ENCODE results near the gene GRIK3.

The GRIK3 gene

GRCh38 chr1:36861375-36861774 lies 172.9 kb downstream of the GRIK3 start:
- in situ Hi-C loops (cut with HindIII; ENCODE audit: low sequenced_read_pairs) = loop anchor here (5.0 to 25.0 kb wide), 2 partner anchors 164 to 401 kb away; no protein-coding TSS in a partner anchor

DNA sequence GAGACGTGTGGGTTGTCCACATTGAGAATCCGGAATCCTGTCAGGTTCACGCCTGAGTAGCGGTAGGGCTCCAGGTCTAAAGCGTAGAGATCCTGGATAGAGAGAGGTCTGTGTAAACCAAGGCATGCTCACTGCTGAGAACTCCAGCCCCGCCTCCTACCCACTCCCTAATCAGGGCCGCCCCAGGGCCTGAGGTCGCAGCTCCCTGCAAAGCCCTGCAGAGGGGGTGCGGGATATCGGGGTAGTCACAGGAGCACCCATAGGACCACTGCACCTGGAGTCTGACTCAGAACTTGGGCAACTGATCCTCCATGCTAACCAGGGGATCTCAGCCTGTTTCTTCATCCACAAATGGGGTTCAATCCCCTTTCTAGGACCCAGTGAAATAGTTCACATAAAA lies 174.4 kb downstream of the GRIK3 start:
- in situ Hi-C loops (cut with HindIII; ENCODE audit: low sequenced_read_pairs) = loop anchor here (5.0 to 25.0 kb wide), 2 partner anchors 163 to 402 kb away; no protein-coding TSS in a partner anchor

DNA sequence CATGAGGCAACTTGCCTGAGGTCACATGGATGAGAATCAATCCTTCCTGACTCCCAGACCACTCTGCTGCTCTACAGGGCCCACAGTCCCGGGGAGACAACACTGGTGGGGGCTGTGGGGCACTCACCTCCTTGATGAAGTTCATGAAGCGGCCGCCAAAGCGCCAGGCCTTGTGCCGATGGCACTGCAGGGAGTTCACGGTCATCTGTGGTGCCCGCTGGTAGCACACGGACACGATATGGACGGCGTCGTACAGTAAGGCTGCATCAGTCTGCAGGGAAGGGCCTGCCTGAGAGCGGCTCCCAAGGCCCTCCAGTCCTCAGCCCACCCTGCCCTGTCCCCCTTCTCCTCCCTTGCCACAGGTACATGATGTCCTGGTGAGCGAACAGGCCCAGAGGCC lies 175.3 kb downstream of the GRIK3 start:
- in situ Hi-C loops (cut with HindIII; ENCODE audit: low sequenced_read_pairs) = loop anchor here (25.0 kb wide), 1 partner anchor 403 kb away; no protein-coding TSS in a partner anchor

- in situ Hi-C loops (cut with HindIII; ENCODE audit: low sequenced_read_pairs) = loop anchor here (25.0 kb wide), 1 partner anchor 404 kb away; no protein-coding TSS in a partner anchor
Measured at GRCh38 chr1:36858553-36858952, 175.8 kb downstream of the GRIK3 start.

GRCh38 chr1:36857754-36858153 lies 176.6 kb downstream of the GRIK3 start:
- in situ Hi-C loops (cut with HindIII; ENCODE audit: low sequenced_read_pairs) = loop anchor here (25.0 kb wide), 1 partner anchor 405 kb away; no protein-coding TSS in a partner anchor

DNA sequence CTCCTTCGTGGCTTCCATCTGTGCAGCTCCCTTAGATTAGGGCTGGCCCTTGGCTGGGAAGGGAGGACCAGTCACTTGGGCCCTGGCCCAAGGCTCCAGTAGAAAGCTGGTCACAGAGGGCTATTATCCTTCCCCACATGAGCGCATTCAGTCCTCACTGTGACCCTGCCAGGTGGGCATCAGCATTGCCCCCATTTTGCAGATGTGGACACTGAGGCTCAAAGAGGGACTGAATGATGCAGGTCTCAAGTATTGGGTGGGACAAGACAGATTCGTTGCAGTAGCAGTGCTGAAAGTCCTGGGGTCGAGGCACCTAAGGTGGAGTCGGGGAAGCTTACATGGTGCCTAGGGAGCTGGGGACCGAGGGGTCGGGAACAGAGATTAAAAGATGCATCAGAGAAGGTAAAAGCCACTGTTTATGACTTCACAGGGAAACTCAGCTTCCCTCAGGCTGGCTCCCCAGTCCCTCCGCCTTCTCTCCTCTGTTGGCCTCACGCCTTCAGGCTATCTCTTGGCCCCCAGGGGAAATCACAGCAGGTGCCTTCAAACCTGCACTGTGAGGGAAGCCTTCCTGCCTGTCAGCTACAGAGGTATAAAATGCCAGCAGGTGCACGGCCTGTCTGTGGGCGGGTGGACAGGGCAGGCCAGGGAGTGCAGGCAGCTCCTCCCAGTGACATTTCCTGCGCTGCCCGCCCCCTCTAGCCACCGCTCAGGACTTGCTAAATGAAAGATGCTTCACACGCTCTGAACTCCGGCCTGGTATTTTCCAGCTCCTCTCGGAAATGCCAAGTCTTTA lies 178.4 kb downstream of the GRIK3 start:
- in situ Hi-C loops (cut with HindIII; ENCODE audit: low sequenced_read_pairs) = loop anchor here (25.0 kb wide), 1 partner anchor 406 kb away; no protein-coding TSS in a partner anchor

- in situ Hi-C loops (cut with HindIII; ENCODE audit: low sequenced_read_pairs) = loop anchor here (25.0 kb wide), 1 partner anchor 409 kb away; no protein-coding TSS in a partner anchor
Measured at GRCh38 chr1:36853638-36854037, 180.7 kb downstream of the GRIK3 start.

GRCh38 chr1:36852586-36852985 lies 181.7 kb downstream of the GRIK3 start:
- in situ Hi-C loops (cut with HindIII; ENCODE audit: low sequenced_read_pairs) = loop anchor here (25.0 kb wide), 1 partner anchor 410 kb away; no protein-coding TSS in a partner anchor

- in situ Hi-C loops (cut with HindIII; ENCODE audit: low sequenced_read_pairs) = loop anchor here (25.0 kb wide), 1 partner anchor 411 kb away; no protein-coding TSS in a partner anchor
Measured at GRCh38 chr1:36851595-36851994, 182.7 kb downstream of the GRIK3 start.

GRCh38 chr1:36851087-36851486 lies 183.2 kb downstream of the GRIK3 start:
- in situ Hi-C loops (cut with HindIII; ENCODE audit: low sequenced_read_pairs) = loop anchor here (25.0 kb wide), 1 partner anchor 411 kb away; no protein-coding TSS in a partner anchor

- in situ Hi-C loops (cut with HindIII; ENCODE audit: low sequenced_read_pairs) = loop anchor here (25.0 kb wide), 1 partner anchor 412 kb away; no protein-coding TSS in a partner anchor
Measured at GRCh38 chr1:36849956-36850355, 184.4 kb downstream of the GRIK3 start.

DNA sequence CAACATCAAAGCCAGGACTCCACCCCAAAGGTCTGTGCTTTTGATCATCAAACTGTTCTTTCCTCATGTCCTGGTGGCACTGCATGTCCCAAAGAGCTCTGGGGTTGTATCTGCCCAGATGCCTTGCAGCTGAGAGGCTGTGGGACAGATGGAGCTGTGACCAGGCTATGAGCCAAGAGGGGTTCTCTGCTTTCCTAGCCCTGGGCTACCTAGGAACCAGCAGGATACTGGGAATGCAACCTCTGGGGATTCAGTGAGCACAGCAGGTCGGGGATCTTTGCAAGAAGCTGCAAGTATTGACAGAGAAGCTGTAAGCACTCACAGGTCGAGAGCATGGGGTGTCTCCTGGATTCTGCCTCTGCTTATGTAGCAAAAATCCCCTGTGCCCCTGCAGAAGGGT lies 186.6 kb downstream of the GRIK3 start:
- in situ Hi-C loops (cut with HindIII; ENCODE audit: low sequenced_read_pairs) = no loop called here

- in situ Hi-C loops (cut with HindIII; ENCODE audit: low sequenced_read_pairs) = no loop called here
Measured at GRCh38 chr1:36847186-36847585, 187.1 kb downstream of the GRIK3 start.

- in situ Hi-C loops (cut with HindIII; ENCODE audit: low sequenced_read_pairs) = no loop called here
Measured at GRCh38 chr1:36846357-36846756, 188.0 kb downstream of the GRIK3 start.

- in situ Hi-C loops (cut with HindIII; ENCODE audit: low sequenced_read_pairs) = no loop called here
Measured at GRCh38 chr1:36845802-36846201, 188.5 kb downstream of the GRIK3 start.

DNA sequence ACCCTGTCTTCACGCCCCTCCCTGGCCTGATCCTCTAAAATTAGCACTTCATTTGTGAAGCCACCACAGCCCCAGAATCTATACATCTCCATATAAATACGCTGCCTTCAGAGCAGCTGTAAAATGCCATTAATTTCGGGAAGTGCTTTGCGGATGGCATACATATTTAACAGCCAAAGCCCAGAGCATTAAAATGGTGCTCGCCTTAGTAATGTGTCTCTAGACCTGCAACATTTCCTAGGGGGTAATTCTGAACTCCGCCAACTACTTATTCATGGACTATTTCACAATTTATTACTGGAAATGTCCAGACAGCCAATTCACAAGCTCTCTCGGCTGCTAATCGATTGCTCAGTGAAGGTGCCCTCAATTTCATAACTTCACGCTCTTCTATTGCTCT lies 189.4 kb downstream of the GRIK3 start:
- in situ Hi-C loops (cut with HindIII; ENCODE audit: low sequenced_read_pairs) = no loop called here

- in situ Hi-C loops (cut with HindIII; ENCODE audit: low sequenced_read_pairs) = no loop called here
Measured at GRCh38 chr1:36843906-36844610, 190.3 kb downstream of the GRIK3 start.

GRCh38 chr1:36843027-36843426 lies 191.3 kb downstream of the GRIK3 start:
- in situ Hi-C loops (cut with HindIII; ENCODE audit: low sequenced_read_pairs) = no loop called here

- in situ Hi-C loops (cut with HindIII; ENCODE audit: low sequenced_read_pairs) = no loop called here
Measured at GRCh38 chr1:36842448-36842847, 191.9 kb downstream of the GRIK3 start.

GRCh38 chr1:36839485-36839884 lies 194.8 kb downstream of the GRIK3 start:
- in situ Hi-C loops (cut with HindIII; ENCODE audit: low sequenced_read_pairs) = no loop called here

GRCh38 chr1:36838888-36839287 lies 195.4 kb downstream of the GRIK3 start:
- in situ Hi-C loops (cut with HindIII; ENCODE audit: low sequenced_read_pairs) = no loop called here

All from DLD1 (cell line).